ENCODE measurements around the gene RARRES1. TPM values are rescaled to one million over a fixed set of nuclear protein-coding genes. Genes with fewer than 3 reads are reported as not detected.

RARRES1 gene
- total RNA-seq, 1 donor from 2014 or later = 0.95 TPM

DNA sequence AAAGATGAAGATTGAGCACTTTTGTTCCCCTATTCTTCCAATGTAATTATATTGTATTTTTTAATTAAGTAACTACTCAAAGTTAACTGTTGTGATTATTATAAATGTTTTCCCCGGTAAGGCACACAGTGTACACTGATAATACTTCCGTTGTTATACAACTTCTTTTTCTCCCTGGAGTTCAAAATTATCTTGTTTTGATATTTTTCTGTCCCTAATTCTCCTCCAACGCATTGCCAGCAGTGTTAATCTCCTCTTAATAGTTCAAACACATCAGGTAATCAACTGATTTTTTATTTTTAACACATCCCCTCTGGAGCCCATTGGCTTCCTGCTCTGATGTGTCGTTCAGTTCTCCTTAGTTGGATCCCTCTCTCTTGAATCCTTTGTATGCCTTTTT lies 37.3 kb upstream of the RARRES1 start:
- H3K9me3 Mint-ChIP-seq (ENCODE audit: low read depth) = no peaks in the 10 kb centered on the region
- peaks cover 5% of the 10 kb centered on the region for H3K36me3 Mint-ChIP-seq (ENCODE audit: low read depth)
- H3K27me3 Mint-ChIP-seq (ENCODE audit: low read depth) = peaks cover 2% of the 10 kb centered on the region
- no peak overlapping the region for H3K4me3 Mint-ChIP-seq (ENCODE audit: unreplicated experiment)
- no peak for DNase-seq (ENCODE audit: low spot score)
- H3K4me1 Mint-ChIP-seq (ENCODE audit: low read depth) = peaks cover 23% of the 10 kb centered on the region
- no peak for TF ChIP-seq CTCF (IDR thresholded peaks at IDR 0.05)
- no peak overlapping the region for H3K27ac Mint-ChIP-seq (ENCODE audit: unreplicated experiment)

GRCh38 chr3:158768881-158769543 lies 36.8 kb upstream of the RARRES1 start:
- Mint-ChIP-seq H3K27me3 (ENCODE audit: low read depth) (peaks cover 3% of the 10 kb centered on the region), H3K4me3 (ENCODE audit: unreplicated experiment) (no peak overlapping the region), H3K36me3 (ENCODE audit: low read depth) (peaks cover 6% of the 10 kb centered on the region), H3K9me3 (ENCODE audit: low read depth) (no peaks in the 10 kb centered on the region), H3K4me1 (ENCODE audit: low read depth) (peaks cover 23% of the 10 kb centered on the region), H3K27ac (ENCODE audit: unreplicated experiment) (no peak overlapping the region)
- DNase-seq (ENCODE audit: low spot score) = no peak
- no peak for TF ChIP-seq CTCF (IDR thresholded peaks at IDR 0.05)

GRCh38 chr3:158768361-158768787 lies 36.1 kb upstream of the RARRES1 start:
- TF ChIP-seq CTCF (IDR thresholded peaks at IDR 0.05) = no peak
- DNase-seq (ENCODE audit: low spot score) = no peak
- peaks cover 6% of the 10 kb centered on the region for H3K36me3 Mint-ChIP-seq (ENCODE audit: low read depth)
- no peak overlapping the region for H3K4me3 Mint-ChIP-seq (ENCODE audit: unreplicated experiment)
- no peak overlapping the region for H3K27ac Mint-ChIP-seq (ENCODE audit: unreplicated experiment)
- H3K9me3 Mint-ChIP-seq (ENCODE audit: low read depth) = no peaks in the 10 kb centered on the region
- peaks cover 23% of the 10 kb centered on the region for H3K4me1 Mint-ChIP-seq (ENCODE audit: low read depth)
- H3K27me3 Mint-ChIP-seq (ENCODE audit: low read depth) = peaks cover 3% of the 10 kb centered on the region

- no peaks in the 10 kb centered on the region for H3K9me3 Mint-ChIP-seq (ENCODE audit: low read depth)
- no peak overlapping the region for H3K4me3 Mint-ChIP-seq (ENCODE audit: unreplicated experiment)
- H3K4me1 Mint-ChIP-seq (ENCODE audit: low read depth) = peaks cover 23% of the 10 kb centered on the region
- TF ChIP-seq CTCF (IDR thresholded peaks at IDR 0.05) = no peak
- H3K27me3 Mint-ChIP-seq (ENCODE audit: low read depth) = peaks cover 3% of the 10 kb centered on the region
- no peak for DNase-seq (ENCODE audit: low spot score)
- H3K36me3 Mint-ChIP-seq (ENCODE audit: low read depth) = peaks cover 6% of the 10 kb centered on the region
- no peak overlapping the region for H3K27ac Mint-ChIP-seq (ENCODE audit: unreplicated experiment)
Measured at GRCh38 chr3:158766364-158766763, 34.1 kb upstream of the RARRES1 start.

DNA sequence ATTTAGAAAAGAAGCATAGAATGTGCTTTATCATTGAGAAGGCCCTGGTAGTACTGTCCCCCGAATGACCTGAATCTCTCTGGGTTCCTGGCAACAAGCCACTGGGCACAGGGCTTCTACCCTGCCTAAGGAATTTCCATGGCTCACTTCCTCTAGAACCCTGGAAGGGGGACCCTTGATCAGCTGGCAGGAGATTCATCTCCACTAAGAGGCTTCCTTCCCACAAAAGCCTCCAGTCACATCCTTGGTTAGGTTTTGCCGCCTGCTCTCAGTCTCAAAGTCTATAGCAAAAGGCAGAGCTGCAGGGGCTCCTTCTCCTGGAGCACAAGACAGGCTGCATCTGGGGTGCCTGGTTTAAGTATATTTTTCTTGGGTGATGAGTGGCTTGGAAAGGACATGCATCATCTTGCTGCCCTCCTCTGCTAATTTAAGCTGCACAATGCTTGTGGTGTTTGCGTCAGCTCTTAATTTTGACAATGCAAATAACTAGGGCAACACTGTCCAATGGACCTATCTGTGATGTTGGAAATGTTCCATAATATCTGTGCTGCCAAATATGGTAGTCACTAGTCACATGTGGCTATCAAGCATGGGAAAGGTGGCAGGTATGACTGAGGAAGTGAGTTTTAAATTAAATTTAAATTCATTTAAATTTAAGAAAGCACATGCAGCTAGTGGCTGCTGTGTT lies 33.4 kb upstream of the RARRES1 start:
- DNase-seq (ENCODE audit: low spot score) = no peak
- peaks cover 3% of the 10 kb centered on the region for H3K27me3 Mint-ChIP-seq (ENCODE audit: low read depth)
- H3K9me3 Mint-ChIP-seq (ENCODE audit: low read depth) = no peaks in the 10 kb centered on the region
- peaks cover 5% of the 10 kb centered on the region for H3K36me3 Mint-ChIP-seq (ENCODE audit: low read depth)
- TF ChIP-seq CTCF (IDR thresholded peaks at IDR 0.05) = no peak
- H3K4me1 Mint-ChIP-seq (ENCODE audit: low read depth) = peaks cover 23% of the 10 kb centered on the region
- H3K4me3 Mint-ChIP-seq (ENCODE audit: unreplicated experiment) = no peak overlapping the region
- no peak overlapping the region for H3K27ac Mint-ChIP-seq (ENCODE audit: unreplicated experiment)

All from chondrocyte (in vitro differentiated cells).